A673 (cell line): Measurements from ENCODE around the gene PRRT1.

Experiments used
- EZH2 ChIP-seq: fragments of 200-600 bp; sonication (generic); IDR thresholded peaks from 2 replicates; pipeline ENCODE4 v1.6.1; 2017; ENCODE audit warnings: borderline replicate concordance, low read depth, mild to moderate bottlenecking, mixed read lengths, antibody characterized with exemption, low read length; ENCODE audit not compliant: poor library complexity, severe bottlenecking
- TF ChIP-seq, protein P1 (sequence below): fragments of 300-800, 200-600 bp; sonication (generic); conservative IDR thresholded peaks from 2 replicates; pipeline ENCODE4 v1.5.1; 2017; ENCODE audit warnings: low read depth, mild to moderate bottlenecking, antibody characterized with exemption, low read length, moderate library complexity, mixed read lengths

DNA sequence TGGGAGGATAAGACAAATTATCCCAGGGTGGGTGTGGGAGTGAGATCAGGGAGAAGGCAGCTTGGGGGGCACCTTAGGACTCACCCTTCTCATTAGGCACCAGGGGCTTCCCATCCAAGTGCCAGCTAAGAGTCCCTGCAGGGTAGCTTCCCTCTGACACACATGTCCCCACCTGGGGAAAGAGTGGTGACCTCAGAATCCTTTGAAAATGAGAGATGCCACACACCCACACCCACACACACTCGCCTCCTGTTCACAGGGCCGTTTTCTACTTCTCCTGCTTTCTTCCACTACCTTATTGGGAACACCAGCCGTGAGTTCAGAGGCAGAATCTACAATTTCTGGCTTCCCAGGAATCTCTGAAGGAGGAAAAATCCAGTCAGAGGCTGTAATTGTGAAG is 31.3 kb upstream of the PRRT1 start:
- TF ChIP-seq, protein P1, sequence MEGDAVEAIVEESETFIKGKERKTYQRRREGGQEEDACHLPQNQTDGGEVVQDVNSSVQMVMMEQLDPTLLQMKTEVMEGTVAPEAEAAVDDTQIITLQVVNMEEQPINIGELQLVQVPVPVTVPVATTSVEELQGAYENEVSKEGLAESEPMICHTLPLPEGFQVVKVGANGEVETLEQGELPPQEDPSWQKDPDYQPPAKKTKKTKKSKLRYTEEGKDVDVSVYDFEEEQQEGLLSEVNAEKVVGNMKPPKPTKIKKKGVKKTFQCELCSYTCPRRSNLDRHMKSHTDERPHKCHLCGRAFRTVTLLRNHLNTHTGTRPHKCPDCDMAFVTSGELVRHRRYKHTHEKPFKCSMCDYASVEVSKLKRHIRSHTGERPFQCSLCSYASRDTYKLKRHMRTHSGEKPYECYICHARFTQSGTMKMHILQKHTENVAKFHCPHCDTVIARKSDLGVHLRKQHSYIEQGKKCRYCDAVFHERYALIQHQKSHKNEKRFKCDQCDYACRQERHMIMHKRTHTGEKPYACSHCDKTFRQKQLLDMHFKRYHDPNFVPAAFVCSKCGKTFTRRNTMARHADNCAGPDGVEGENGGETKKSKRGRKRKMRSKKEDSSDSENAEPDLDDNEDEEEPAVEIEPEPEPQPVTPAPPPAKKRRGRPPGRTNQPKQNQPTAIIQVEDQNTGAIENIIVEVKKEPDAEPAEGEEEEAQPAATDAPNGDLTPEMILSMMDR = no peak
- no peak for TF ChIP-seq EZH2
